HS-27A (cell line): ENCODE data around the gene PIEZO1.
A peak's percentile ranks its signal among the peaks of the same experiment; 100 is the strongest.

Experiments used
- DNase-seq: peaks from one replicate; pipeline ENCODE4 v3.0.0-alpha.2; 2012; ENCODE audit warnings: low read depth, missing footprints

PIEZO1 gene

GRCh38 chr16:88817785-88818574 lies 33.0 kb upstream of the PIEZO1 start:
- no peak for DNase-seq

GRCh38 chr16:88816736-88817535 lies 31.9 kb upstream of the PIEZO1 start:
- DNase-seq = no peak

- DNase-seq = no peak
These were observed 31.0 kb upstream of the PIEZO1 start for GRCh38 chr16:88815901-88816589.

- no peak for DNase-seq
These were observed 30.2 kb upstream of the PIEZO1 start for GRCh38 chr16:88815227-88815626.

- no peak for DNase-seq
These were observed 29.1 kb upstream of the PIEZO1 start for GRCh38 chr16:88814144-88814502.

- DNase-seq = no peak
These were observed 28.5 kb upstream of the PIEZO1 start for GRCh38 chr16:88813269-88814143.

- DNase-seq = peak; percentile 42
These were observed 27.7 kb upstream of the PIEZO1 start for GRCh38 chr16:88812513-88813268.

GRCh38 chr16:88811769-88812512 lies 26.9 kb upstream of the PIEZO1 start, which contains the start of gene APRT:
APRT (minus strand) TSS chr16:88811928; CDS start chr16:88811899, 29 bp downstream.
- peak; percentile 90 for DNase-seq

- DNase-seq = peak; percentile 57
These were observed 26.1 kb upstream of the PIEZO1 start for GRCh38 chr16:88810912-88811768.

GRCh38 chr16:88810166-88810911 lies 25.3 kb upstream of the PIEZO1 start:
- DNase-seq = no peak

GRCh38 chr16:88809676-88810165 lies 24.7 kb upstream of the PIEZO1 start:
- no peak for DNase-seq

GRCh38 chr16:88809068-88809675 lies 24.2 kb upstream of the PIEZO1 start:
- no peak for DNase-seq

- no peak for DNase-seq
These were observed 22.8 kb upstream of the PIEZO1 start for GRCh38 chr16:88807626-88808453.

GRCh38 chr16:88807142-88807625 lies 22.2 kb upstream of the PIEZO1 start:
- no peak for DNase-seq

GRCh38 chr16:88806491-88807111 lies 21.6 kb upstream of the PIEZO1 start:
- no peak for DNase-seq

- DNase-seq = no peak
These were observed 20.9 kb upstream of the PIEZO1 start for GRCh38 chr16:88805887-88806393.
